HL-60 (cell line): ENCODE data around the gene ADNP.
A peak's percentile ranks its signal among the peaks of the same experiment; 100 is the strongest.

Experiments
- DNase-seq, 2 experiments: peaks; one replicate each; pipeline ENCODE4 v3.0.0-alpha.2; 2010 to 2020; ENCODE audit warnings: low read depth in 1 of 2, low spot score in 1 of 2
- H3K27ac ChIP-seq: fragments of 250-450 bp; sonication (Bioruptor Pico); replicated peaks from 2 replicates; pipeline ENCODE4 v1.5.1; 2020; ENCODE audit warnings: mild to moderate bottlenecking, moderate library complexity
- H3K27me3 ChIP-seq: fragments of 250-450 bp; sonication (Bioruptor Pico); 2 replicates; pipeline ENCODE4 v1.5.1; 2021; ENCODE audit warnings: mild to moderate bottlenecking, moderate library complexity; ENCODE audit not compliant: insufficient read depth, poor library complexity, severe bottlenecking
- H3K4me3 ChIP-seq: replicated peaks from 2 replicates; pipeline ENCODE4 v1.5.1; 2011; ENCODE audit warnings: mild to moderate bottlenecking, control low read depth, low read length; ENCODE audit not compliant: insufficient read depth
- CTCF ChIP-seq: IDR thresholded peaks from one replicate; pipeline ENCODE4 v1.5.1; 2011; ENCODE audit warnings: low read length, control low read depth, inconsistent platforms; ENCODE audit not compliant: insufficient read depth
- GABPA ChIP-seq: IDR thresholded peaks from 2 replicates; pipeline ENCODE4 v1.6.1; 2012; ENCODE audit warnings: low read depth
- POLR2AphosphoS5 ChIP-seq: IDR thresholded peaks from 2 replicates; pipeline ENCODE4 v1.6.1; 2012; ENCODE audit warnings: low read depth
- REST ChIP-seq: IDR thresholded peaks from 2 replicates; pipeline ENCODE4 v1.6.1; 2012; ENCODE audit warnings: low read depth; ENCODE audit not compliant: insufficient replicate concordance
- SPI1 ChIP-seq: IDR thresholded peaks from 2 replicates; pipeline ENCODE4 v1.6.1; 2012; ENCODE audit warnings: low read depth, mild to moderate bottlenecking, borderline replicate concordance

Gene ADNP

GRCh38 chr20:50930139-50930975 is 880 bp downstream of the ADNP start:
- Histone ChIP-seq H3K27ac (peak overlapping the region; percentile 89), H3K27me3 (no peaks in the 10 kb centered on the region), H3K4me3 (peak overlapping the region; percentile 80)
- DNase-seq: no peak
- TF ChIP-seq SPI1 (no peak), REST (no peak), GABPA (no peak), POLR2AphosphoS5 (no peak), CTCF (no peak)

- Histone ChIP-seq H3K27me3 (no peaks in the 10 kb centered on the region), H3K27ac (peak overlapping the region; percentile 89), H3K4me3 (peak overlapping the region; percentile 80)
- TF ChIP-seq SPI1 (peak; percentile 60; the same call in 1 of the 2 replicates), GABPA (no peak), POLR2AphosphoS5 (peak; percentile 31), CTCF (peak; percentile 94), REST (no peak)
- peak; percentile 88 to 95 for DNase-seq
These were observed 1.7 kb downstream of the ADNP start for GRCh38 chr20:50929299-50930138.

- DNase-seq: no peak
- TF ChIP-seq CTCF (peak; percentile 3), SPI1 (no peak), REST (no peak)
- H3K27ac ChIP-seq: no peak overlapping the region
- no peaks in the 10 kb centered on the region for H3K27me3 ChIP-seq
- H3K4me3 ChIP-seq: peak overlapping the region; percentile 80
These were observed 2.8 kb downstream of the ADNP start for GRCh38 chr20:50928469-50928868.
